ENCODE data around the gene ASPG. TPM values are rescaled to one million over a fixed set of nuclear protein-coding genes. Genes with fewer than 3 reads are reported as not detected.
A peak's percentile ranks its signal among the peaks of the same experiment; 100 is the strongest.

ASPG gene
- total RNA-seq, 1 donor from 2014 or later = not detected

GRCh38 chr14:104093366-104094055 lies 8.0 kb downstream of the ASPG start:
- Mint-ChIP-seq H3K9me3 (no peaks in the 10 kb centered on the region), H3K4me3 (no peak overlapping the region), H3K36me3 (ENCODE audit: low read depth) (no peaks in the 10 kb centered on the region), H3K27me3 (no peaks in the 10 kb centered on the region), H3K4me1 (peaks cover 5% of the 10 kb centered on the region), H3K27ac (no peak overlapping the region)
- DNase-seq = no peak
- intact Hi-C loops (cut with micrococcal nuclease) = no loop called here

DNA sequence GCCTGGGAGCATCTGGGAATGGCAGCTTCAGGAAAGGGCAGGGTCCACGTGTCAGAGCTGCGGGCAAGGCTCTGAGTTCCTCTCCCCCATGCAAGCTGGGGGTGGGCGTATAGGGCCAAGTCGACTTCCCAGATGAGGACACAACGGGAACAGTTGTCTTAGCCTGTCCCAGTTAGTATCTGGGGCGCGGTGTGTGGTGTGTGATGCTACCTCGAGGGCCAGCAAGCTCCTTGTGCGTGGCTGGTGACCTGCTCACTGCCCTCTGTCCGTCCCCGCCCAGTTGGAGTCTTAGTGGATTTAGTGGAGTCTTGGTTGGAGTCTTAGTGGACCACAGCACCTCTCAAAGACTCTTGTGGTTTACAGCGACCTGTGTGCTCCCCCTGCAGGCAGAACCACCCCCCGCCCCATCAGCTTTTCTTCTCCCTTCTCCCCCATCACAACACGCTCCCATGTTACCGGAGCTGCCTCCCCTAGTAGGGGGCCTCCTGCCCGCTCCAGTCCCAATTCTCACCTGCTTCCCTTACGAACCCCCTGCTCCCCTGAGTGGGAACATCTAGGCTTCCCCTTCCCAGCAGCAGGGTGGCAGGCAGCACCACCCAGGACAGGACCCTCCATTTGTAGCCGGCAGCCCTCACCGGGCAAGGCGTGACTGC lies 8.7 kb downstream of the ASPG start:
- Mint-ChIP-seq H3K4me3 (no peak overlapping the region), H3K9me3 (no peaks in the 10 kb centered on the region), H3K27me3 (no peaks in the 10 kb centered on the region), H3K36me3 (ENCODE audit: low read depth) (no peaks in the 10 kb centered on the region), H3K27ac (no peak overlapping the region), H3K4me1 (peaks cover 5% of the 10 kb centered on the region)
- intact Hi-C loops (cut with micrococcal nuclease) = no loop called here
- no peak for DNase-seq

DNA sequence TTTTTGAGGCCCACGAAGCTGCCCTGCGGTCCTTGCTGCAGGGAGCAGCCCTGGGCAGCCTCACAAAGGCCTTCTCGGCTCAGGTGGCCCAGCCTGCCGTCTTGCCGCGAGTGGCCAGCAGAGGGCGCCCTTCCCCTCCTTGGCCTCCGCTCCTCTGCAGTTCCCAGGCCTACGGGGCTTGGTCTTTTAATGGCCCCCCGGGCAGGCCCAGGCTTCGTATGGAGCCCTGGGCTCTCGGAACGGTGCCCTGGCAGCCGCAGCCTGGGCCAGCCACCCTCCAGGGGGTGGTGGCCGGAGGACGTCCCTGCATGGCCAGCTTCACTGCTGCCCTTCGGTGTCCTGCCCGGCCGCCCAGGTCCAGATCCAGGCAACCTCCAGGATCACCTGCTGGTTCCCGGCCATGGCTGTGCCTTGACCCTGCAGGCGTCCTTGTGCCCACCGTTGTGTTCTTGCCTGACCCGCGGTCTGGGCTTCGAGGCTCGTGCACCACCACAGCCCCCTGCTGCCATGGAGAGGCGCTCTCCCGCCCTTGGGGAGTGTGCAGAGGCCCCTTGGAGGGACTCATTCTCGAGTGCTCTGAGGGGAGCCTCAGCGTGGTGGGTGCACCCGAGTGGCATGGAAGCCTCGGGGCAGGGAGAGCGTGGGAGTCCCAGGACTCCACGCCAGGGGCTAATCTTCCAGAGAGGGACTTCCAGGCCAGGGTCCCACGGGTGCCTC lies 9.4 kb downstream of the ASPG start:
- Mint-ChIP-seq H3K9me3 (no peaks in the 10 kb centered on the region), H3K27ac (no peak overlapping the region)

GRCh38 chr14:104095426-104096310 lies 10.2 kb downstream of the ASPG start:
- DNase-seq = no peak
- no peaks in the 10 kb centered on the region for H3K27me3 Mint-ChIP-seq
- H3K27ac Mint-ChIP-seq = no peak overlapping the region
- no peaks in the 10 kb centered on the region for H3K36me3 Mint-ChIP-seq (ENCODE audit: low read depth)
- no peak overlapping the region for H3K4me3 Mint-ChIP-seq
- peaks cover 5% of the 10 kb centered on the region for H3K4me1 Mint-ChIP-seq
- no peaks in the 10 kb centered on the region for H3K9me3 Mint-ChIP-seq
- intact Hi-C loops (cut with micrococcal nuclease) = no loop called here

More for the DNA sequence above, 9.4 kb downstream of the ASPG start:
- intact Hi-C loops (cut with micrococcal nuclease) = no loop called here
- no peaks in the 10 kb centered on the region for H3K36me3 Mint-ChIP-seq (ENCODE audit: low read depth)
- H3K4me1 Mint-ChIP-seq = peaks cover 5% of the 10 kb centered on the region
- DNase-seq = peak; percentile 93
- H3K4me3 Mint-ChIP-seq = no peak overlapping the region
- no peaks in the 10 kb centered on the region for H3K27me3 Mint-ChIP-seq

DNA sequence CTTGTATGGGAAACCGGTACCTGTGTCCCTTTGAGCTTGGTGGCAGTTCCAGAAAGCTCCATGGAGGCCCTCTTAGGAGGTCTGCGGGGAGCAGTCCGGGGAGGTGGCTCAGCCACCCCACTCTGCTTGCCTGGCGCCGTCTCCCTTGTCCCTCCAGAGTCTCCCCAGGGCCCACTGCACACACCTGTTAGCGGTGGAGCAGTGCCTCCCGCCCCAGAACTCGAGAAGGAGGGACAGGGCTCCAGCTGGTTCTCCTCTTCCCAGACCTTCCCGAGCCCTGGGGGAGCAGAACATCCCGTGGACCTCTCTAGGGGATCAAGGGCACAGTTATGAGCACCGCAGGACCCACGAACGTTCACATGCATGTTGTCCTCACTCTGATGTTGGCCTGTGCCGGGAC lies 10.8 kb downstream of the ASPG start:
- intact Hi-C loops (cut with micrococcal nuclease) = no loop called here
- Mint-ChIP-seq H3K36me3 (ENCODE audit: low read depth) (no peaks in the 10 kb centered on the region), H3K4me3 (no peak overlapping the region), H3K27ac (no peak overlapping the region), H3K4me1 (peaks cover 5% of the 10 kb centered on the region), H3K9me3 (no peaks in the 10 kb centered on the region), H3K27me3 (no peaks in the 10 kb centered on the region)
- no peak for DNase-seq

- no peaks in the 10 kb centered on the region for H3K9me3 Mint-ChIP-seq
- no peak for DNase-seq
- intact Hi-C loops (cut with micrococcal nuclease) = no loop called here
- no peak overlapping the region for H3K27ac Mint-ChIP-seq
- H3K27me3 Mint-ChIP-seq = no peaks in the 10 kb centered on the region
- peaks cover 5% of the 10 kb centered on the region for H3K4me1 Mint-ChIP-seq
- no peaks in the 10 kb centered on the region for H3K36me3 Mint-ChIP-seq (ENCODE audit: low read depth)
- no peak overlapping the region for H3K4me3 Mint-ChIP-seq
Observed at GRCh38 chr14:104096751-104097700, 11.5 kb downstream of the ASPG start.

- Mint-ChIP-seq H3K27me3 (no peaks in the 10 kb centered on the region), H3K4me1 (peaks cover 5% of the 10 kb centered on the region), H3K9me3 (no peaks in the 10 kb centered on the region), H3K4me3 (no peak overlapping the region), H3K36me3 (ENCODE audit: low read depth) (no peaks in the 10 kb centered on the region), H3K27ac (no peak overlapping the region)
- intact Hi-C loops (cut with micrococcal nuclease) = no loop called here
- DNase-seq = no peak
Observed at GRCh38 chr14:104098272-104099095, 13.0 kb downstream of the ASPG start.

DNA sequence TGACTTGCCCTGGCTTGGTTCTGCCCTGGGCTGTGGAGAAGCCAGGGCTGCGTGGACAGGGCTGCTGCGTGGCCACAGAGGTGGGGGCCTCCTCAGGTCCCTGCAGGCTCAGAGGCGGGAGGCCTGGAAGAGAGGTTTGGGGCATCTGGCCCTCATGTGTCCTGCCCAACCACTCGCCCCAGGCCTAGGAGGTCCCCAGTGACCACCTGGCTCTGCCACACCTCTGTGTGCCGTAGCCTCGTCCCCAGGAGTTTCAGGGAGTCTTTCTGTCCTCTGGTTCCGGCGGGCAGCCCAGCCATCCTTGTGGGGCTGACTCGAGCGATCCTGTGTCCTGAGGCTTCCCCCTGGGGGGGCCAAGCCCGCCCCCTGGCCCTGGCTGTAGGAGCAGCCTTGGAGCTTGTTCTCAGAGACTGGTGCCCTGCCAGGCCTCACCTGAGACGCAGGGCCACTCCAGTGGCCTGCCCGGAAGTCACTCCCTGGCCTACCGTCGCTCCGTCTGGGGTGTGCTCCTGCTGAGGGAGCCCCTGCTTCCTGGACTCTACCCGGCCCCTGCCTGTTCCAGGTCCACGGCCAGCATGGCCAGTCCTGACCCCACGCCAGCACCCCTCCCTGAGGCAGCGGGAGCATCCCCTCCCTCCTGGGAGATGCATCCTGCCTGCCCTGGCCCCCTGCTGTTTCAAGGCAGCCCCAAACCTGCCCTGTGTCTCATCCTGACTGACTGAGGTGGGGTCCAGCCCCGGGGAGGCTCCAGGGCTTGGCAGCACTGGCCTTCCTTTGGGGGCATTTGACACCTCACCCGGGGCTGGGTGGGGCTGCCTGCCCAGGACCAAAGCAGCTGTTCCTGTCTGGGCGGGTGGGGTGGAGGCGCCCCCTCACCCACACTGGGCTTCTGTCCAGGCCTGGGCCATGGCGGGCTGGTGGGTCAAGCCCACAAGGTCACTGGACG lies 13.9 kb downstream of the ASPG start:
- DNase-seq = no peak
- Mint-ChIP-seq H3K4me3 (no peak overlapping the region), H3K36me3 (ENCODE audit: low read depth) (no peaks in the 10 kb centered on the region), H3K9me3 (no peaks in the 10 kb centered on the region), H3K27ac (no peak overlapping the region), H3K4me1 (peaks cover 2% of the 10 kb centered on the region), H3K27me3 (no peaks in the 10 kb centered on the region)
- intact Hi-C loops (cut with micrococcal nuclease) = no loop called here

- H3K9me3 Mint-ChIP-seq = no peaks in the 10 kb centered on the region
- DNase-seq = no peak
- no peaks in the 10 kb centered on the region for H3K4me1 Mint-ChIP-seq
- intact Hi-C loops (cut with micrococcal nuclease) = no loop called here
- no peak overlapping the region for H3K27ac Mint-ChIP-seq
- no peaks in the 10 kb centered on the region for H3K27me3 Mint-ChIP-seq
- H3K4me3 Mint-ChIP-seq = no peak overlapping the region
- H3K36me3 Mint-ChIP-seq (ENCODE audit: low read depth) = no peaks in the 10 kb centered on the region
Observed at GRCh38 chr14:104100171-104101085, 14.9 kb downstream of the ASPG start.

DNA sequence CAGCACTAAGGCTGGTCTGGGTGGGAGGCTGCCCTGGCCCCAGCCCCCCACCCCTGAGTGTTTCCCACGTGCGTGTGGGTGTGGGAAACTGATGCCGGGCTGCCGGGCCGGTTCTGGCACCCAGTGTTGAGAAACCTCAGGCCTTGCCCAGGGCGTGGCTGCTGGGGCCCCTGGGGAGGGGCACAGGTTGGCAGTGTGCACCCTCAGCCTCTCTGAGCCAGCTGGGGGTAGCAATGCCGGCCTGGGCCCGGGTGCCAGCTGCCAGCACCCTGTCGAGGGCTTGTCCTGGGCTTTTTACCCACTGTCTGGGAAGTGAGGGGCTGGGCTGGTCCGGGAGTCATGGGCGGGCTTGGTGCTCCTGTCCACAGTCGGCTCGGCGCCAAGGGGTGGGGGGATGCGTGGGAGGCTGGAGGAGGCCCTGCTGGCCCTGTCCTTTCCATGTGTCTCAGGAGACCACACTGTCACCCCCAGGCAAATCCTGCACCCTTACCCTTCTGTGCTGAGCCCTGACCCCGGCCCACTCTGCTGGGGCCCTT lies 15.7 kb downstream of the ASPG start:
- no peaks in the 10 kb centered on the region for H3K36me3 Mint-ChIP-seq (ENCODE audit: low read depth)
- no peak overlapping the region for H3K4me3 Mint-ChIP-seq
- no peak overlapping the region for H3K27ac Mint-ChIP-seq
- no peaks in the 10 kb centered on the region for H3K27me3 Mint-ChIP-seq
- H3K4me1 Mint-ChIP-seq = no peaks in the 10 kb centered on the region
- no peaks in the 10 kb centered on the region for H3K9me3 Mint-ChIP-seq
- intact Hi-C loops (cut with micrococcal nuclease) = no loop called here
- no peak for DNase-seq
